D341Med (cell line): Measurements from ENCODE around the gene PLIN5.

Experiments
- DNase-seq: peaks from one replicate; pipeline ENCODE4 v3.0.0; 2012; ENCODE audit warnings: low spot score

Gene PLIN5

DNA sequence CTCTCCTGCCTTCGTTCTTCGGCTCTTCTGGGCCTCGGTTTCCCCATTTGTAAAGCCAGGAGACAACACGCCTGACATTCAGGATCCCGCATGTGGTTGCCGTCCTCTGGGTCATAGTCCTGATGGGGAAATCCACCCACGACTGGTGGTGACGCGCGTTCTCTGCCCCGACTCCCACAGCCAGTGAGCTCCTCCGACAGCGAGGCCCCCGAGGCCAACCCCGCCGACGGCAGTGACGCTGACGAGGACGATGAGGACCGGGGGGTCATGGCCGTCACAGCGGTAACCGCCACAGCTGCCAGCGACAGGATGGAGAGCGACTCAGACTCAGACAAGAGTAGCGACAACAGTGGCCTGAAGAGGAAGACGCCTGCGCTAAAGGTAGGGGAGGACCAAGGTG, 46.5 kb downstream of the PLIN5 start:
- DNase-seq, result peak; percentile 18

GRCh38 chr19:4487572-4487971, 47.5 kb downstream of the PLIN5 start:
- peak; percentile 17 for DNase-seq

- no peak for DNase-seq
Measured at GRCh38 chr19:4483385-4483784, 51.6 kb downstream of the PLIN5 start.

- DNase-seq, result no peak
Measured at GRCh38 chr19:4482721-4483364, 52.2 kb downstream of the PLIN5 start.

GRCh38 chr19:4477034-4477801, 57.8 kb downstream of the PLIN5 start:
- DNase-seq, result no peak

GRCh38 chr19:4474514-4475022, 60.5 kb downstream of the PLIN5 start:
- peak; percentile 89 for DNase-seq

- DNase-seq, result peak; percentile 45
Measured at GRCh38 chr19:4473763-4474513, 61.1 kb downstream of the PLIN5 start.

- no peak for DNase-seq
Measured at GRCh38 chr19:4473011-4473762, 61.8 kb downstream of the PLIN5 start.
